ENCODE results near the gene CNIH4.
"Not testable (repeated sequence)": the region's sequence is repeated elsewhere in the genome, so short reads cannot be mapped to it uniquely, and the experiment has no call there.

CNIH4 gene

GRCh38 chr1:224348137-224348536 is 8.5 kb upstream of the CNIH4 start:
- H3K4me3 ChIP-seq (ENCODE audit: low read depth, low read length) = no peak overlapping the region

- H3K4me3 ChIP-seq (ENCODE audit: low read depth, low read length) = not testable (repeated sequence)
These were observed 7.0 kb upstream of the CNIH4 start for GRCh38 chr1:224349716-224350115.

DNA sequence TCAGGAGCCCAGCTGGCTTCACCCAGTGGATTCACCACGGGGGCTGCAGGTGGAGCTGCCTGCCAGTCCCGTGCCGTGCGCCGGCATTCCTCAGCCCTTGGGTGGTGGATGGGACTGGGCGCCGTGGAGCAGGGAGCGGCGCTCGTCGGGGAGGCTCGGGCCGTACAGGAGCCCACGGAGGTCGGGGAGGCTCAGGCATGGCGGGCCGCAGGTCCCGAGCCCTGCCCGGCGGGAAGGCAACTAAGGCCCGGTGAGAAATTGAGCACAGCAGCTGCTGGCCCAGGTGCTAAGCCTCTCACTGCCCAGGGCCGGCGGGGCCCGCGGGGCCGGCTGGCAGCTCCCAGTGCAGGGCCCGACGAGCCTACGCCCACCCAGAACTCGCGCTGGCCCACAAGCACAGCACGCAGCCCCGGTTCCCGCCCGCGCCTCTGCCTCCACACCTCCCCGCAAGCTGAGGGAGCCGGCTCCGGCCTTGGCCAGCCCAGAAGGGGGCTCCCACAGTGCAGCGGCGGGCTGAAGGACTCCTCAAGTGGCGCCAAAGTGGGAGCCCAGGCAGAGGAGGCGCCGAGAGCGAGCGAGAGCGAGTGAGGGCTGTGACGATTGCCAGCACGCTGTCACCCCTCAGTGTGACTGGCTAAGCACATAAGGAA is 4.1 kb upstream of the CNIH4 start:
- H3K4me3 ChIP-seq (ENCODE audit: low read depth, low read length) = not testable (repeated sequence)

- H3K4me3 ChIP-seq (ENCODE audit: low read depth, low read length) = no peak overlapping the region
These were observed 2.4 kb upstream of the CNIH4 start for GRCh38 chr1:224353975-224354925.

DNA sequence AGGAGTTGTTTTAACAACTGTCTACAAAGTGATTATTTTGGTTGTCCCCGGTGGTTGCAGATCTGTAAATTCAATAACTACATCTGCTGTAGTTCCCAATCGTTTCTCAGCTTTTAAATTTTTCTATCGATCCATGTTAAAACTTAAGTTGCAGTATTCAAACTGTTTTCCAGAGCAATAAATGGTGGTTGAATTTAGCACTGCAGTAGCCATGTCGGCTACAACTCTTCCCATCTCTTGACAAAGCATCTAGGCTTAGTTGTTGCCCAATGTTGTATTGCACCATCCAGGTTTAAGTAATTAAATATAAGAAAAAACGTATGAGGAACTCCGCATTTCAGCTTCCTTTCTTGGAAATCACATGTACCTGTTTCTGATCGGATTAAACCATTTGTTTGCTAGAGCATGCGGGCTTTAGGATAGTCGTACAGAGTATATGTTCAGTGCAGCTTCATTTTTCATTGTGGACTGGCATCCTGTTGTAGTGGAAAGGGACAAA is 996 bp downstream of the CNIH4 start:
- H3K4me3 ChIP-seq (ENCODE audit: low read depth, low read length) = peak overlapping the region; percentile 91

GRCh38 chr1:224358237-224358636 is 1.6 kb downstream of the CNIH4 start:
- H3K4me3 ChIP-seq (ENCODE audit: low read depth, low read length) = peak overlapping the region; percentile 91

GRCh38 chr1:224359207-224359606 is 2.5 kb downstream of the CNIH4 start:
- no peak overlapping the region for H3K4me3 ChIP-seq (ENCODE audit: low read depth, low read length)

DNA sequence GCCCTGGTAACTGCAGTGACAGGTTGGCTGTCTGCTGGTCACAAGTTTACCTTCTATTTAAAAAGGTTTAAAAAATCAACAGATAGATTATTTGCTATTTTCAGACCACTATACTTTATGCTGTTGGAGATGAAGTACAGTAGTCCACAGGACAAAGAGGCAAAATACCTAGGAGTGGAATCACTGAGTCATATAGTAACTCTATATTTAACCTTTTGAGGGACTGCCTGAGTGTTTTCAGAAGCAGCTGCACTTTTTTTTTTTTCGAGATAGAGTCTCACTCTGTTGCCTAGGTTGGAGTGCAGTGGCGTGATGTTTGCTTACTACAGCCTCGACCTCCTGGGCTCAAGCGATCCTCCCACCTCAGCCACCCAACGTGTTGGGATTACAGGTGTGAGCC is 11.7 kb downstream of the CNIH4 start:
- H3K4me3 ChIP-seq (ENCODE audit: low read depth, low read length) = no peak overlapping the region

GRCh38 chr1:224373008-224373590 is 16.4 kb downstream of the CNIH4 start:
- H3K4me3 ChIP-seq (ENCODE audit: low read depth, low read length) = no peak overlapping the region

GRCh38 chr1:224375059-224375458 is 18.4 kb downstream of the CNIH4 start:
- H3K4me3 ChIP-seq (ENCODE audit: low read depth, low read length) = no peak overlapping the region

DNA sequence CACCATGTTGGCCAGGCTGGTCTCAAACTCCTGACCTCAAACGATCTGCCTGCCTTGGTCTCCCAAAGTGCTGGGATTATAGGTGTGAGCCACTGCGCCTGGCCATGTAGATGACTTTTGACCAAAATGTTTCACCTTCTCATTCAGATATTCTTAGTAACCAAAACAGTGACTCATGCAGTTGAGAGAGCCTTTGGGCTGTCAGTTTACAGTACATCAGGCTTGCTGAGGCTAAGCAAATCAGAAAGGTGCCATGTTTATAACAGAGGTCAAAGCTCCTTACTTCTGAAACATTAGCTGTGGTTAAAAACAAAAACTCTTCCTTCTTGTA is 21.0 kb downstream of the CNIH4 start:
- no peak overlapping the region for H3K4me3 ChIP-seq (ENCODE audit: low read depth, low read length)

- H3K4me3 ChIP-seq (ENCODE audit: low read depth, low read length) = no peak overlapping the region
These were observed 22.4 kb downstream of the CNIH4 start for GRCh38 chr1:224378855-224379631.

DNA sequence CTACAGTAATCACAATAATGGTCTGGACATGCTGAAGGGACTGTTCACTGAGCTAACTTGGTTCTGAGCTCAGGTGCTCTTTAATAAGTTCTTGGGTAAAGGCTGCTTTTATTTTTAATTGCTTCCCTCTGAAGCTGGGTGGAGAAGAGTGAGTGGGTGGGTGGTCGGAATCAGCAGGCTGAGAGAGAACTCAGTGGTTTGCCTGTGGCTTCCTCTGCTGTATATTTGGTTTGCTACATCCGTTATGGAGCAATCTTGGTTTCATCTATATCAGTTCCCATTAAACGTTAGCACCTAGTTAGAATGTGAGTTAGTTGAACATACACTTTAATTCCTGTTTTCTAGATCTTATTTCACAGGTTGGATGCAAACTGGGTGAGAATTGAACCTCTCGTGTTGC is 23.3 kb downstream of the CNIH4 start:
- no peak overlapping the region for H3K4me3 ChIP-seq (ENCODE audit: low read depth, low read length)

GRCh38 chr1:224381880-224382548 is 25.3 kb downstream of the CNIH4 start:
- H3K4me3 ChIP-seq (ENCODE audit: low read depth, low read length) = no peak overlapping the region

GRCh38 chr1:224383218-224383617 is 26.5 kb downstream of the CNIH4 start:
- no peak overlapping the region for H3K4me3 ChIP-seq (ENCODE audit: low read depth, low read length)

DNA sequence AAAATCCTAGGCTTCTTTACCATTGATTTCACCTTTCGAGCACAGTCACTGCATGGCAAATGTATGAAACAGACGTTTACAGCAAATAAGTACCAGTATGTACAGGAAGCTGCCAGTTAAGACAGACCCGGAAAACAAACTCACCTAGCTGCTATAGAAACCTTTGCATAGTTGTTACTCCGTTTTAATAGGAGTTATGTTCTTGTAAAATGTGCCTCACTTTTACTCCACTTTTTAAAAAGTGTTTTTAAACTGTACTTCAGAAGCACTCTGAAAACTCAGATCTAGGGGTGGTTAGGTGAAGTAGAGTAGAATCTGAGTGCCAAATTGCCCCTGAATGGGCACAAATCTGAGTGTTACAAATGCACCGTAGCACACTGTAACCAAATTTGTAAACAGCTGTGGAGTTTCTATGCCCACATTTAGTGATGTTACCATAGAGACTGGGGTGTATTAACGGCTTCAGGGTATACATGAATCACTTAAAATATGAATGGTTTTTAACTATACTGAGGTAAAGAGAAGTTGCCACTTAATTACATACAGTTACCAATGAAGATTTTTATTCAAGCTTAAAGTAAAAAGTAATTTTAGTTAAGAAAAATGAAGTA is 30.7 kb downstream of the CNIH4 start:
- no peak overlapping the region for H3K4me3 ChIP-seq (ENCODE audit: low read depth, low read length)

GRCh38 chr1:224387943-224388342 is 31.3 kb downstream of the CNIH4 start:
- H3K4me3 ChIP-seq (ENCODE audit: low read depth, low read length) = no peak overlapping the region

DNA sequence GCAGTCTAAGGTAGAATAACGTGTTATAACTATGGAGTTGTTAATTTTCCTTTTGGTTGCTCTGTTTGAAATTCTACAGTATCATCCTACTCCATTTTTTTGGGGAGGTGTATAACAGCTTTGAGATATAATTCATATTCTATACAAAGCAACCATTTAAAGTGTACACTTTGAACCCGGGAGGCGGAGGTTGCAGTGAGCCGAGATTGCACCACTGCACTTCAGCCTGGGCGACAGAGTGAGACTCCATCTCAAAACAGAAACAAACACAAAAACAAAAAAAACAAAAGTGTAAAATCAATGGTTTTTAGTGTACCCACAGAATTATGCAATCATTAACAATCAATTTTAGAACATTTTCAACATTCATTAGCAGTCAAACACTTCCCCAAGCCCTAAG is 33.8 kb downstream of the CNIH4 start:
- no peak overlapping the region for H3K4me3 ChIP-seq (ENCODE audit: low read depth, low read length)

- no peak overlapping the region for H3K4me3 ChIP-seq (ENCODE audit: low read depth, low read length)
These were observed 36.0 kb downstream of the CNIH4 start for GRCh38 chr1:224392411-224393249.
